ENCODE results near the gene SLC26A11.
"Not testable (repeated sequence)": the region's sequence is repeated elsewhere in the genome, so short reads cannot be mapped to it uniquely, and the experiment has no call there.

Gene SLC26A11

GRCh38 chr17:80274331-80274730 lies 54.1 kb downstream of the SLC26A11 start (continued):
- no peak for TF ChIP-seq ZFP30 (CRISPR knock-in tag; IDR thresholded peaks at IDR 0.05)
- TF ChIP-seq SNAI2 (CRISPR knock-in tag; IDR thresholded peaks at IDR 0.05) = no peak

- TF ChIP-seq TOX (CRISPR knock-in tag; IDR thresholded peaks at IDR 0.05; ENCODE audit: borderline replicate concordance) (no peak), ZC3H10 (CRISPR knock-in tag; IDR thresholded peaks at IDR 0.05) (no peak)
- no peak for ATAC-seq
Observed at GRCh38 chr17:80274871-80275449, 54.7 kb downstream of the SLC26A11 start.

GRCh38 chr17:80275857-80276256 lies 55.6 kb downstream of the SLC26A11 start:
- ATAC-seq = not testable (repeated sequence)

- no peak; the same call in 2 of the 3 replicates for ATAC-seq
- TF ChIP-seq CSDC2 (CRISPR knock-in tag; IDR thresholded peaks at IDR 0.05) (no peak), TSHZ2 (CRISPR knock-in tag; IDR thresholded peaks at IDR 0.05) (no peak), GLIS3 (CRISPR knock-in tag; IDR thresholded peaks at IDR 0.05) (no peak), POU6F1 (CRISPR knock-in tag; IDR thresholded peaks at IDR 0.05; ENCODE audit: borderline replicate concordance, low read depth) (no peak), TOX (CRISPR knock-in tag; IDR thresholded peaks at IDR 0.05; ENCODE audit: borderline replicate concordance) (no peak), ZNF565 (CRISPR knock-in tag; conservative IDR thresholded peaks at IDR 0.05; ENCODE audit: low read depth) (no peak), ZNF8 (CRISPR knock-in tag; IDR thresholded peaks at IDR 0.05) (no peak), ZFP30 (CRISPR knock-in tag; IDR thresholded peaks at IDR 0.05) (no peak), ESRRG (CRISPR knock-in tag; IDR thresholded peaks at IDR 0.05) (no peak), CSRNP3 (CRISPR knock-in tag; IDR thresholded peaks at IDR 0.05) (no peak), ZFP3 (CRISPR knock-in tag; IDR thresholded peaks at IDR 0.05) (no peak), ISL1 (CRISPR knock-in tag; IDR thresholded peaks at IDR 0.05) (no peak), ZNF70 (CRISPR knock-in tag; IDR thresholded peaks at IDR 0.05) (no peak), ZC3H10 (CRISPR knock-in tag; IDR thresholded peaks at IDR 0.05) (no peak), PPARA (CRISPR knock-in tag; IDR thresholded peaks at IDR 0.05; ENCODE audit: borderline replicate concordance) (no peak), PATZ1 (CRISPR knock-in tag; IDR thresholded peaks at IDR 0.05; ENCODE audit: borderline replicate concordance) (no peak), RARB (CRISPR knock-in tag; IDR thresholded peaks at IDR 0.05) (no peak)
Observed at GRCh38 chr17:80277751-80278671, 57.8 kb downstream of the SLC26A11 start.

- no peak for TF ChIP-seq ZFP3 (CRISPR knock-in tag; IDR thresholded peaks at IDR 0.05)
- TF ChIP-seq SNAI2 (CRISPR knock-in tag; IDR thresholded peaks at IDR 0.05) = no peak
- TF ChIP-seq ESRRG (CRISPR knock-in tag; IDR thresholded peaks at IDR 0.05) = no peak
- no peak for TF ChIP-seq ZC3H10 (CRISPR knock-in tag; IDR thresholded peaks at IDR 0.05)
- ATAC-seq = peak; percentile 59
Observed at GRCh38 chr17:80279895-80280294, 59.7 kb downstream of the SLC26A11 start.
